DND-41 (cell line): ENCODE results near the gene SKA1.
A peak's percentile ranks its signal among the peaks of the same experiment; 100 is the strongest.

ENCODE experiments used
- ATAC-seq: fragments of 200-7000 bp; cut with Tn5 transposase; 3 replicates; pipeline ENCODE4 v1.9.1; 2021; ENCODE audit warnings: low read depth; ENCODE audit not compliant: insufficient read depth
- DNase-seq: peaks from one replicate; pipeline ENCODE4 v3.0.0-alpha.2; 2020
- H2AFZ ChIP-seq: 2 replicates; pipeline ENCODE4 v1.6.0; 2012; ENCODE audit warnings: low read depth, low read length
- H3K27ac ChIP-seq: 2 replicates; pipeline ENCODE4 v1.5.1; 2012; ENCODE audit warnings: low read length, inconsistent platforms
- H3K27me3 ChIP-seq: fragments of 200-600 bp; sonication (generic); 2 replicates; pipeline ENCODE4 v1.6.0; 2012; ENCODE audit warnings: low read length, mild to moderate bottlenecking, inconsistent platforms; ENCODE audit not compliant: insufficient read depth, poor library complexity
- H3K36me3 ChIP-seq: 2 replicates; pipeline ENCODE4 v1.5.1; 2012; ENCODE audit warnings: low read length, inconsistent platforms; ENCODE audit not compliant: insufficient read depth
- H3K4me1 ChIP-seq: 2 replicates; pipeline ENCODE4 v1.5.1; 2012; ENCODE audit warnings: mild to moderate bottlenecking, low read length; ENCODE audit not compliant: insufficient read depth
- H3K4me2 ChIP-seq: 2 replicates; pipeline ENCODE4 v1.6.0; 2012; ENCODE audit warnings: mild to moderate bottlenecking, moderate library complexity, low read length, inconsistent platforms; ENCODE audit not compliant: insufficient read depth
- H3K4me3 ChIP-seq, 2 experiments: fragments of 200-600 bp in 1 of 2; shearing (Covaris generic) in 1 of 2; 2 replicates each; pipeline ENCODE4 v1.5.1; 2012 to 2016; ENCODE audit warnings: inconsistent platforms in 2 of 2, low read length in 2 of 2, mild to moderate bottlenecking in 2 of 2, low read depth in 1 of 2, moderate library complexity in 1 of 2
- H3K79me2 ChIP-seq: 2 replicates; pipeline ENCODE4 v1.6.0; 2012; ENCODE audit warnings: low read length, inconsistent platforms; ENCODE audit not compliant: insufficient read depth
- H3K9ac ChIP-seq: 2 replicates; pipeline ENCODE4 v1.6.0; 2012; ENCODE audit warnings: low read depth, mild to moderate bottlenecking, inconsistent platforms, low read length, moderate library complexity
- H3K9me3 ChIP-seq: 2 replicates; pipeline ENCODE4 v1.5.1; 2012; ENCODE audit warnings: low read length, moderate library complexity, mild to moderate bottlenecking, inconsistent platforms; ENCODE audit not compliant: insufficient read depth, severe bottlenecking
- H4K20me1 ChIP-seq: 2 replicates; pipeline ENCODE4 v1.6.0; 2012; ENCODE audit warnings: low read length; ENCODE audit not compliant: insufficient read depth
- EZH2 ChIP-seq: IDR thresholded peaks from 3 replicates; pipeline ENCODE4 v1.6.1; 2012; ENCODE audit warnings: borderline replicate concordance, low read depth, mild to moderate bottlenecking, moderate library complexity, low read length, inconsistent platforms; ENCODE audit not compliant: severe bottlenecking
- TF ChIP-seq, protein P1 (sequence below): IDR thresholded peaks from 2 replicates; pipeline ENCODE4 v1.5.1; 2012; ENCODE audit warnings: borderline replicate concordance, low read length, moderate library complexity, mild to moderate bottlenecking; ENCODE audit not compliant: poor library complexity, severe bottlenecking; ENCODE audit errors: extremely low read depth

SKA1 gene

DNA sequence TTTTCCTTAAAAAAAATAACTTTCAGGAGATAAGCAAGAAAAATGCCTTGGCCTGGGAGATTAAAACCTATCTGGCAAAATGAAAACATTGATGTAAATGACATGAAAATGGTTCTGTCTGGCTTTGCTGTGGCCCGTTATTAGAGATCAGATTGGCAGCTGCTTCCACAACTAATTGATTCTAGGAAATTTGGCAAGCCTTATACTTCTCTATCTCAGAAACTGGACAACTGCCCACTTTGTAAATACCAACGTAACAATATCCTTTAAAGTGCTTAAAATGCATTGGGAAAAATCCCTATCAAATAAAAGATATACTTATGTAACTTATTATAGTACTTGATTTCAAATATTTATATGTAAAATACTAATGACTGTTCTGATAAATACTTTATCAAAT is 14.2 kb upstream of the SKA1 start:
- DNase-seq = no peak
- H3K9ac ChIP-seq = no peak overlapping the region
- no peak overlapping the region for H2AFZ ChIP-seq
- H3K79me2 ChIP-seq = no peaks in the 10 kb centered on the region
- no peaks in the 10 kb centered on the region for H4K20me1 ChIP-seq
- H3K27me3 ChIP-seq = peaks cover 13% of the 10 kb centered on the region
- no peak overlapping the region for H3K4me2 ChIP-seq
- no peaks in the 10 kb centered on the region for H3K9me3 ChIP-seq
- no peaks in the 10 kb centered on the region for H3K36me3 ChIP-seq
- no peak overlapping the region for H3K27ac ChIP-seq
- no peak overlapping the region for H3K4me3 ChIP-seq
- no peak for TF ChIP-seq EZH2
- TF ChIP-seq, protein P1, sequence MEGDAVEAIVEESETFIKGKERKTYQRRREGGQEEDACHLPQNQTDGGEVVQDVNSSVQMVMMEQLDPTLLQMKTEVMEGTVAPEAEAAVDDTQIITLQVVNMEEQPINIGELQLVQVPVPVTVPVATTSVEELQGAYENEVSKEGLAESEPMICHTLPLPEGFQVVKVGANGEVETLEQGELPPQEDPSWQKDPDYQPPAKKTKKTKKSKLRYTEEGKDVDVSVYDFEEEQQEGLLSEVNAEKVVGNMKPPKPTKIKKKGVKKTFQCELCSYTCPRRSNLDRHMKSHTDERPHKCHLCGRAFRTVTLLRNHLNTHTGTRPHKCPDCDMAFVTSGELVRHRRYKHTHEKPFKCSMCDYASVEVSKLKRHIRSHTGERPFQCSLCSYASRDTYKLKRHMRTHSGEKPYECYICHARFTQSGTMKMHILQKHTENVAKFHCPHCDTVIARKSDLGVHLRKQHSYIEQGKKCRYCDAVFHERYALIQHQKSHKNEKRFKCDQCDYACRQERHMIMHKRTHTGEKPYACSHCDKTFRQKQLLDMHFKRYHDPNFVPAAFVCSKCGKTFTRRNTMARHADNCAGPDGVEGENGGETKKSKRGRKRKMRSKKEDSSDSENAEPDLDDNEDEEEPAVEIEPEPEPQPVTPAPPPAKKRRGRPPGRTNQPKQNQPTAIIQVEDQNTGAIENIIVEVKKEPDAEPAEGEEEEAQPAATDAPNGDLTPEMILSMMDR = no peak
- H3K4me1 ChIP-seq = no peaks in the 10 kb centered on the region
- no peak for ATAC-seq

DNA sequence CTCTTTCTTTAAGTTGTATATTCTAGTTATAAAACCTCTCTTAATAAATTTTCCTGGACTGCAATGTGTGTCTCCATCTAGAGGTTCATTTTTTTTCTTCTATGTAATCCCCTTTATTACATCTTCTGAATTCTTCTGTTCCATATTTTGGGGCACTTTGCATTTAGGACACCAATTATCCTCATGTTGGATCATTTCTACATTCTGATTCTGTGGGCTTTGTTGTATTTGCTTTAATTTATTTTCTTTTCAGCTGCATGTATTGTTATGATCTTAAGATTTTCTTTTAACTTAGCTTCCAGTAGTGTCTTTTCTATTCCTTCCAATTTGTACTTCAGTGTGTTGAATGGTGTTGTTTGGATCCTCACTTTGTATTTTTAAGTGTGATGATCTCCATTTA is 5.2 kb upstream of the SKA1 start:
- Histone ChIP-seq H3K79me2 (no peaks in the 10 kb centered on the region), H3K27me3 (no peaks in the 10 kb centered on the region), H3K4me3 (no peak overlapping the region), H3K9me3 (peaks cover 9% of the 10 kb centered on the region), H4K20me1 (no peaks in the 10 kb centered on the region), H3K36me3 (no peaks in the 10 kb centered on the region), H3K27ac (no peak overlapping the region), H3K4me1 (peaks cover 13% of the 10 kb centered on the region), H3K4me2 (no peak overlapping the region), H2AFZ (no peak overlapping the region), H3K9ac (no peak overlapping the region)
- no peak for ATAC-seq
- DNase-seq = no peak
- TF ChIP-seq EZH2 = no peak
- TF ChIP-seq, protein P1 = no peak

DNA sequence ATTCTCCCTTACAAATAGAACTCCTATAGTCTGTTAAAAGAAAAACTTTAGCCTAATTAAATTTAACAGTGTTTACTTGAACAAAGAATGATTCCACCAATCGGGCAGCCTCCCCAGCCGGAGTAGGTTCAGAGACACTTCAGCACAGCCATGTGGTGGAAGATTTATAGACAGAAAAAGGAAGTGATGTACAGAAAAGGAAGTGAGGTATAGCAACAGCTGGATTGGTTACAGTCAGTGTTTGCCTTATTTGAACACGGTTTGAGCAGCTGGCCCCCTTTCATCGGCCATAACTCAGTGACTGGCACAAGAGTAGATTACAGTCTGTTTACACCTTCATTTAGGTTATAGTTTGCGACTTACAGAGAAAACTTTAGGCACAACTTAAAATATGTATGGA is 2.1 kb upstream of the SKA1 start:
- no peak for DNase-seq
- Histone ChIP-seq H4K20me1 (no peaks in the 10 kb centered on the region), H3K4me2 (no peak overlapping the region), H3K9me3 (peaks cover 9% of the 10 kb centered on the region), H3K79me2 (peaks cover 28% of the 10 kb centered on the region), H3K27me3 (no peaks in the 10 kb centered on the region), H3K9ac (no peak overlapping the region), H3K36me3 (peaks cover 17% of the 10 kb centered on the region), H3K4me1 (peaks cover 33% of the 10 kb centered on the region), H3K4me3 (no peak overlapping the region), H3K27ac (no peak overlapping the region), H2AFZ (peak overlapping the region; percentile 39; the same call in 1 of the 2 replicates)
- TF ChIP-seq, protein P1 = no peak
- no peak for TF ChIP-seq EZH2
- ATAC-seq = no peak

DNA sequence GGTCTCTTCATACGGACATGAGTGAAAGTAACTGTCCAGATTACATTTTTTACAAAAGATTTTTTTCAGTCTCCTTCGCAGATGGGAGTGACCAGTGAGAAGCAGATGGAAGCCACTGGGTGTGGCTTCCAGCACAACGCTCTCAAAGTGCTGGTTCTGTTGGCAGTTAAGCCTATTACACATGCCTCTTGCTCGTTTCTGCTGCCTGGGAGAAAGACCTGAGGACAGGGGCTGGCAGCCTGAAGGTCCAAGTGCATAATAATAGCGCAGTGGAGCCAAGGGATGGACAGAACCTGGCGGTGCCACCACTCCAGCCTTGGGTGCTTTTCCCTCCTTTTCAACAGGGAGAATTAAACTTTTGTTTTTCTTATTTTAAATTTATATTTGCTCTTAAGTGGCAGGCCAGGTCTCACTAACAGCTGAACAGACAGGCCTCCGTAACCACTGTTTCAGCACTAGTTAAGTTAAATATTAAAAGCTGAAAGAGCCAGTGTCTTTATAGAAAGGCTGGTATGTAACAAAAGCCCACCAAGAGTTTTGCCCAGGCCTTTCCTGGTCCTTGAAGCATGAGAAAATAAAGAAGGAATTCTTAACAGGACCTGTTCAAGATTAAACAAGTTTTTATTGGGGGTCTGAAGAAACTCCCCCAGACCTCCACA is 1.2 kb upstream of the SKA1 start:
- no peak for TF ChIP-seq EZH2
- TF ChIP-seq, protein P1 = no peak
- no peak overlapping the region; the same call in 1 of the 2 replicates for H3K27ac ChIP-seq

More for the DNA sequence above, 1.2 kb upstream of the SKA1 start:
- no peaks in the 10 kb centered on the region for H3K27me3 ChIP-seq
- peaks cover 9% of the 10 kb centered on the region for H3K9me3 ChIP-seq
- no peak for DNase-seq
- H2AFZ ChIP-seq = peak overlapping the region; percentile 94
- peaks cover 36% of the 10 kb centered on the region for H3K4me1 ChIP-seq
- H3K4me2 ChIP-seq = peak overlapping the region; percentile 74
- H4K20me1 ChIP-seq = no peaks in the 10 kb centered on the region
- peaks cover 35% of the 10 kb centered on the region for H3K79me2 ChIP-seq
- peak overlapping the region; percentile 35 to 74; a peak in 3 of 4 replicates for H3K4me3 ChIP-seq
- no peak for ATAC-seq
- peak overlapping the region; percentile 85 for H3K9ac ChIP-seq
- H3K36me3 ChIP-seq = peaks cover 26% of the 10 kb centered on the region
